ENCODE results near the gene FBXW8.

FBXW8 gene

GRCh38 chr12:116885491-116885890 lies 25.3 kb upstream of the FBXW8 start:
- DNase-seq (ENCODE audit: low spot score): no peak

- DNase-seq (ENCODE audit: low spot score): no peak
Observed at GRCh38 chr12:116887244-116887643, 23.5 kb upstream of the FBXW8 start.

- no peak for DNase-seq (ENCODE audit: low spot score)
Observed at GRCh38 chr12:116887897-116888296, 22.9 kb upstream of the FBXW8 start.

- DNase-seq (ENCODE audit: low spot score): no peak
Observed at GRCh38 chr12:116890330-116890729, 20.4 kb upstream of the FBXW8 start.

- DNase-seq (ENCODE audit: low spot score): no peak
Observed at GRCh38 chr12:116891019-116891418, 19.7 kb upstream of the FBXW8 start.

GRCh38 chr12:116892349-116893140 lies 18.2 kb upstream of the FBXW8 start:
- no peak for DNase-seq (ENCODE audit: low spot score)

GRCh38 chr12:116894913-116895312 lies 15.8 kb upstream of the FBXW8 start:
- DNase-seq (ENCODE audit: low spot score): no peak

GRCh38 chr12:116896411-116896924 lies 14.3 kb upstream of the FBXW8 start:
- DNase-seq (ENCODE audit: low spot score): no peak

- DNase-seq (ENCODE audit: low spot score): no peak
Observed at GRCh38 chr12:116897476-116897875, 13.3 kb upstream of the FBXW8 start.

GRCh38 chr12:116898669-116899068 lies 12.1 kb upstream of the FBXW8 start:
- DNase-seq (ENCODE audit: low spot score): no peak

- no peak for DNase-seq (ENCODE audit: low spot score)
Observed at GRCh38 chr12:116901612-116902011, 9.1 kb upstream of the FBXW8 start.

GRCh38 chr12:116903818-116904217 lies 6.9 kb upstream of the FBXW8 start:
- no peak for DNase-seq (ENCODE audit: low spot score)

GRCh38 chr12:116906285-116906684 lies 4.5 kb upstream of the FBXW8 start:
- DNase-seq (ENCODE audit: low spot score): no peak

- no peak for DNase-seq (ENCODE audit: low spot score)
Observed at GRCh38 chr12:116910280-116910644, 488 bp upstream of the FBXW8 start.

- DNase-seq (ENCODE audit: low spot score): no peak
Observed at GRCh38 chr12:116915326-116915725, 4.6 kb downstream of the FBXW8 start.

- DNase-seq (ENCODE audit: low spot score): no peak
Observed at GRCh38 chr12:116916122-116916521, 5.4 kb downstream of the FBXW8 start.

GRCh38 chr12:116916714-116917114 lies 6.0 kb downstream of the FBXW8 start:
- no peak for DNase-seq (ENCODE audit: low spot score)

- no peak for DNase-seq (ENCODE audit: low spot score)
Observed at GRCh38 chr12:116918464-116918863, 7.7 kb downstream of the FBXW8 start.

GRCh38 chr12:116919247-116919661 lies 8.5 kb downstream of the FBXW8 start:
- peak; percentile 48 for DNase-seq (ENCODE audit: low spot score)

- no peak for DNase-seq (ENCODE audit: low spot score)
Observed at GRCh38 chr12:116919706-116920485, 9.1 kb downstream of the FBXW8 start.

- DNase-seq (ENCODE audit: low spot score): no peak
Observed at GRCh38 chr12:116920939-116921338, 10.2 kb downstream of the FBXW8 start.

GRCh38 chr12:116922194-116922897 lies 11.6 kb downstream of the FBXW8 start:
- no peak for DNase-seq (ENCODE audit: low spot score)
